WTC11 (cell line): Measurements from ENCODE around the gene KRTAP9-2. TPM values are rescaled to one million over a fixed set of nuclear protein-coding genes. Genes with fewer than 3 reads are reported as not detected.

ENCODE experiments used
- ATAC-seq: fragments of 200-7000 bp; cut with Tn5 transposase; 2 replicates; pipeline ENCODE4 v1.10.0; 2021; ENCODE audit warnings: mild to moderate bottlenecking, moderate library complexity
- CTCF ChIA-PET: fragments of 300-600 bp; sonication (Branson Sonifier 250); formaldehyde crosslinking; loops from one replicate; lab custom pipeline; 2021; ENCODE audit warnings: antibody characterized with exemption; lab: Charles Lee
- POLR2A ChIA-PET: fragments of 350-600 bp; sonication (Branson Sonifier 250); formaldehyde crosslinking; loops from one replicate; lab custom pipeline; 2021; ENCODE audit warnings: antibody characterized with exemption; lab: Charles Lee
- DNase-seq: peaks from one replicate; pipeline ENCODE4 v3.0.0; 2021; ENCODE audit warnings: low spot score
- H3K27ac Mint-ChIP-seq: 2 replicates; pipeline ENCODE4 v1.8.0; 2021; ENCODE audit warnings: mixed read lengths
- H3K27me3 Mint-ChIP-seq: 2 replicates; pipeline ENCODE4 v1.8.0; 2021; ENCODE audit warnings: low read depth, mild to moderate bottlenecking, moderate library complexity, mixed read lengths
- H3K36me3 Mint-ChIP-seq: 2 replicates; pipeline ENCODE4 v1.8.0; 2021; ENCODE audit warnings: mixed read lengths
- H3K4me1 Mint-ChIP-seq: 2 replicates; pipeline ENCODE4 v1.8.0; 2022; ENCODE audit warnings: mixed read lengths
- H3K4me3 Mint-ChIP-seq: 2 replicates; pipeline ENCODE4 v1.8.0; 2021; ENCODE audit warnings: mild to moderate bottlenecking, moderate library complexity, mixed read lengths
- H3K9me3 Mint-ChIP-seq: 2 replicates; pipeline ENCODE4 v1.8.0; 2021; ENCODE audit warnings: mixed read lengths
- ATF1 ChIP-seq: sonication (generic); formaldehyde crosslinking; IDR thresholded peaks from 2 replicates; pipeline ENCODE4 v1.8.1; 2023; ENCODE audit warnings: mild to moderate bottlenecking, moderate library complexity, missing genetic modification reagents
- CBFB ChIP-seq: sonication (generic); formaldehyde crosslinking; IDR thresholded peaks from 2 replicates; pipeline ENCODE4 v1.8.1; 2022; ENCODE audit warnings: mild to moderate bottlenecking, low read depth, missing genetic modification reagents
- CREM ChIP-seq: sonication (generic); formaldehyde crosslinking; IDR thresholded peaks from 2 replicates; pipeline ENCODE4 v1.8.1; 2022; ENCODE audit warnings: mild to moderate bottlenecking, missing genetic modification reagents, moderate library complexity
- E2F1 ChIP-seq: sonication (generic); formaldehyde crosslinking; IDR thresholded peaks from 2 replicates; pipeline ENCODE4 v1.8.0; 2022; ENCODE audit warnings: mild to moderate bottlenecking, missing genetic modification reagents
- GTF2I ChIP-seq: fragments of 250-450 bp; sonication (Bioruptor Pico); conservative IDR thresholded peaks from 2 replicates; pipeline ENCODE4 v1.4.0; 2021; ENCODE audit warnings: mild to moderate bottlenecking
- HMGA2 ChIP-seq: fragments of 250-450 bp; sonication (Bioruptor Pico); IDR thresholded peaks from 2 replicates; pipeline ENCODE4 v1.4.0; 2021; ENCODE audit warnings: mild to moderate bottlenecking, moderate library complexity
- MAX ChIP-seq: sonication (generic); formaldehyde crosslinking; IDR thresholded peaks from 2 replicates; pipeline ENCODE4 v1.8.0; 2022; ENCODE audit warnings: mild to moderate bottlenecking, missing genetic modification reagents
- MXD4 ChIP-seq: fragments of 250-450 bp; sonication (Bioruptor Pico); IDR thresholded peaks from 2 replicates; pipeline ENCODE4 v1.8.0; 2021; ENCODE audit warnings: mild to moderate bottlenecking, moderate library complexity, borderline replicate concordance
- MYBL2 ChIP-seq: sonication (generic); formaldehyde crosslinking; IDR thresholded peaks from 2 replicates; pipeline ENCODE4 v1.8.1; 2023; ENCODE audit warnings: mild to moderate bottlenecking, moderate library complexity, missing genetic modification reagents
- NR1H2 ChIP-seq: sonication (generic); formaldehyde crosslinking; IDR thresholded peaks from 2 replicates; pipeline ENCODE4 v1.9.0; 2021; ENCODE audit warnings: mild to moderate bottlenecking, moderate library complexity, missing genetic modification reagents
- OVOL2 ChIP-seq: fragments of 250-450 bp; sonication (Bioruptor Pico); IDR thresholded peaks from 2 replicates; pipeline ENCODE4 v1.9.0; 2021; ENCODE audit warnings: mild to moderate bottlenecking, borderline replicate concordance
- ZBTB21 ChIP-seq: sonication (generic); formaldehyde crosslinking; IDR thresholded peaks from 2 replicates; pipeline ENCODE4 v1.8.1; 2023; ENCODE audit warnings: mild to moderate bottlenecking, missing genetic modification reagents, borderline replicate concordance
- ZNF263 ChIP-seq: sonication (generic); formaldehyde crosslinking; IDR thresholded peaks from 2 replicates; pipeline ENCODE4 v1.8.1; 2022; ENCODE audit warnings: low read depth, mild to moderate bottlenecking, moderate library complexity, missing genetic modification reagents
- ZNF317 ChIP-seq: sonication (generic); formaldehyde crosslinking; IDR thresholded peaks from 2 replicates; pipeline ENCODE4 v1.8.1; 2023; ENCODE audit warnings: low read depth, mild to moderate bottlenecking, moderate library complexity, missing genetic modification reagents, borderline replicate concordance
- ZNF396 ChIP-seq: fragments of 250-450 bp; sonication (Bioruptor Pico); IDR thresholded peaks from 2 replicates; pipeline ENCODE4 v1.8.0; 2021; ENCODE audit warnings: mild to moderate bottlenecking, moderate library complexity, borderline replicate concordance
- ZNF423 ChIP-seq: fragments of 250-450 bp; sonication (Bioruptor Pico); IDR thresholded peaks from 2 replicates; pipeline ENCODE4 v2.1.2; 2022; ENCODE audit warnings: mild to moderate bottlenecking, moderate library complexity
- ZNF532 ChIP-seq: fragments of 250-450 bp; sonication (Bioruptor Pico); IDR thresholded peaks from 2 replicates; pipeline ENCODE4 v1.9.0; 2021; ENCODE audit warnings: mild to moderate bottlenecking, borderline replicate concordance
- total RNA-seq: library from RNA; stranded (reverse); gene quantifications from 3 replicates; pipeline ENCODE4 v1.2.3, GENCODE V29; 2021
- TF ChIP-seq, protein P1 (sequence below): sonication (generic); formaldehyde crosslinking; IDR thresholded peaks from 2 replicates; pipeline ENCODE4 v1.8.1; 2022; ENCODE audit warnings: mild to moderate bottlenecking, missing genetic modification reagents, moderate library complexity, borderline replicate concordance

Gene KRTAP9-2
- total RNA-seq, 1 experiment from 2014 or later = not detected

DNA sequence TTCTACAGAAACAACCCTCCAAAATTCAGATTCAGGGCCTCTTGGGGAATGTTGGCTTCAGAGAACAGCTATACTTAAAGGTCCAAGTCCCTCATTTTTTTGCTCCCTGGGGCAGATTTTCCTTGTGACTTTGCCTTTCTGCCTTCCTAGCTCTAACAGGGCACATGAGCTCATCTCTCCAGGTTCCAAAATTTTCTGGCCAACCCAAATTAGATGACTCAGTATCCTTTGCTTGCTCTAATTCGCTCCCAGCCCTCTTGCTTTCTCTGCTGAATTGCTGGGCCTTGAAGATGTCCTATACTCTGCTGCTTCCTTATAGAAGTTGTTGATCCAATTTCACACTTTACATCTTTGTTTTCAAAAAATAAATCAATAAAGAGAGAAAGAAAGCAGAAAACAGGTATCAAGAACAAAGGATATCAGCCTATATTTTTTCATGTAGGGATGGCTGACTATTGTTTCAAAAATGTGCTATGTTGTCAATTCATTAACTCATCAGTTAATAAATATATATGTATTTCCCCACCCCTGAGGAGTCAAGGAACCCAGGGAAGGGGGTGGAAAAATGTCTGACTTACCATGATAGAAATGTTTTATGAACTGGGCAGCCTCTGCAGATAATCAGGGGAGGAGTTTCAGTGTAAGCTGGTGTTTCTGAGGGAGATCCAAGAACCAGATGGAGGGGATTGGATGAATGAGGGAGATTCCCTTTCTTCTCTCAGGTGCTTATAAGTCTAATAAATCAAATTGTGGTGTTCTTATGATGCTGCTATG lies 47.4 kb upstream of the KRTAP9-2 start (continued):
- TF ChIP-seq ZNF532 (CRISPR knock-in tag) = no peak
- no peak for TF ChIP-seq MAX
- TF ChIP-seq HMGA2 = no peak
- TF ChIP-seq OVOL2 (CRISPR knock-in tag) = no peak
- no peak for TF ChIP-seq GTF2I (CRISPR knock-in tag)
- no peak for TF ChIP-seq MYBL2 (CRISPR knock-in tag)
- no peak for TF ChIP-seq ZBTB21
- TF ChIP-seq CBFB (CRISPR knock-in tag) = no peak
- TF ChIP-seq, protein P1, sequence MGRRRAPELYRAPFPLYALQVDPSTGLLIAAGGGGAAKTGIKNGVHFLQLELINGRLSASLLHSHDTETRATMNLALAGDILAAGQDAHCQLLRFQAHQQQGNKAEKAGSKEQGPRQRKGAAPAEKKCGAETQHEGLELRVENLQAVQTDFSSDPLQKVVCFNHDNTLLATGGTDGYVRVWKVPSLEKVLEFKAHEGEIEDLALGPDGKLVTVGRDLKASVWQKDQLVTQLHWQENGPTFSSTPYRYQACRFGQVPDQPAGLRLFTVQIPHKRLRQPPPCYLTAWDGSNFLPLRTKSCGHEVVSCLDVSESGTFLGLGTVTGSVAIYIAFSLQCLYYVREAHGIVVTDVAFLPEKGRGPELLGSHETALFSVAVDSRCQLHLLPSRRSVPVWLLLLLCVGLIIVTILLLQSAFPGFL = no peak
- no peak for TF ChIP-seq ZNF317 (CRISPR knock-in tag)

DNA sequence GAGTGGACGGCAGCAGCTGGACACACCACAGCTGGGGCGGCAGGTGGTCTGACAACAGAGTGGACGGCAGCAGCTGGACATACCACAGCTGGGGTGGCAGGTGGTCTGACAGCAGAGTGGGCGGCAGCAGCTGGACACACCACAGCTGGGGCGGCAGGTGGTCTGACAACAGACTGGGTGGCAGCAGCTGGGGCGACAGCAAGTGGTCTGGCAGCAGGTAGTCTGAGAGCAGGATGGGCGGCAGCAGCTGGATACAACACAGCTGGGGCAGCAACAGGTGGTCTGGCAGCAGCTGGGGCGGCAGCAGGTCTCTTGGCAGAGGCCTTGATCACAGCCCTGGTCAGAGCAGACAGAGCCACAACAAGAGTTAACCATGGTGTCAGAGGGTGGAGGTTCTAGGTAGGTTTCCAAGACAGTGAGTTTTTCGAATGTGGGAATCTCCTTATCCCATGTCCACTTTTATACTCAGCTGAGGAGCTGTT lies 41.9 kb upstream of the KRTAP9-2 start, which contains the start of gene KRTAP4-1:
KRTAP4-1 (minus strand) TSS at position 432 of the 482 bp plus-strand sequence; CDS start at position 375, 57 bp downstream.
- H3K9me3 Mint-ChIP-seq = peaks cover 4% of the 10 kb centered on the region; the same call in 1 of the 2 replicates
- H3K4me1 Mint-ChIP-seq = no peaks in the 10 kb centered on the region
- no peak within 1 kb of the TSS for H3K4me3 Mint-ChIP-seq
- H3K36me3 Mint-ChIP-seq = no peaks in the 10 kb centered on the region
- H3K27ac Mint-ChIP-seq = no peak within 1 kb of the TSS
- TF ChIP-seq MXD4 (CRISPR knock-in tag) = no peak
- no peak for TF ChIP-seq GTF2I (CRISPR knock-in tag)
- TF ChIP-seq ZNF423 (CRISPR knock-in tag) = peak; percentile 86
- TF ChIP-seq E2F1 (CRISPR knock-in tag) = no peak
- no peak for TF ChIP-seq ZNF263 (CRISPR knock-in tag)
- TF ChIP-seq ZNF396 (CRISPR knock-in tag) = no peak
- POLR2A ChIA-PET = no interaction called here
- ATAC-seq (no peak), DNase-seq (no peak)
- no peaks in the 10 kb centered on the region for H3K27me3 Mint-ChIP-seq
- CTCF ChIA-PET = no interaction called here

DNA sequence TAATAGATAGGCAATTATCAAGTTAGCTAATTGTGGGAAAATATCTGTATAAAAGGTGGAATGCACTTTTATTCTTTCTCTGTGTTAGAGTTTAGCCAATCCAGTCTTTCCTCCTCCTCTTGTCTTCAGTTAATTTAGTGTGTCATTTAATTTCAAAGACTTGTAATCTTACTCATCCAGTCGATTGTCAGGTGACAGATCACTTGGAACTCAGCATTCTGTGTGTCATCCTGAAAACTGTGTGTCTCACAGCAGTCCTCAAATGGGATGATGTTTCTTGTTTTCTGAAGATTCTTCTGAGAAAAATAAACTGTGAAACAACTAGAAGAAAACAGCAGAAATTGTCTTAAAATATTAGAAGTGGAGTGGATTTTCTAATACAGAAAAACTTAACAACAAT lies 41.4 kb upstream of the KRTAP9-2 start:
- TF ChIP-seq NR1H2 (CRISPR knock-in tag) (no peak), CREM (CRISPR knock-in tag) (no peak), ATF1 (CRISPR knock-in tag) (no peak)
- TF ChIP-seq, all 79 proteins: peak for 0
- Mint-ChIP-seq H3K36me3 (no peaks in the 10 kb centered on the region), H3K4me1 (no peaks in the 10 kb centered on the region), H3K9me3 (peaks cover 4% of the 10 kb centered on the region; the same call in 1 of the 2 replicates), H3K27me3 (no peaks in the 10 kb centered on the region), H3K27ac (no peak overlapping the region), H3K4me3 (no peak overlapping the region)
- ChIA-PET POLR2A (no interaction called here), CTCF (no interaction called here)
- DNase-seq (no peak), ATAC-seq (no peak)
